Measurements from ENCODE around the gene UBQLN2.
"Not testable (repeated sequence)": the region's sequence is repeated elsewhere in the genome, so short reads cannot be mapped to it uniquely, and the experiment has no call there.

UBQLN2 gene

DNA sequence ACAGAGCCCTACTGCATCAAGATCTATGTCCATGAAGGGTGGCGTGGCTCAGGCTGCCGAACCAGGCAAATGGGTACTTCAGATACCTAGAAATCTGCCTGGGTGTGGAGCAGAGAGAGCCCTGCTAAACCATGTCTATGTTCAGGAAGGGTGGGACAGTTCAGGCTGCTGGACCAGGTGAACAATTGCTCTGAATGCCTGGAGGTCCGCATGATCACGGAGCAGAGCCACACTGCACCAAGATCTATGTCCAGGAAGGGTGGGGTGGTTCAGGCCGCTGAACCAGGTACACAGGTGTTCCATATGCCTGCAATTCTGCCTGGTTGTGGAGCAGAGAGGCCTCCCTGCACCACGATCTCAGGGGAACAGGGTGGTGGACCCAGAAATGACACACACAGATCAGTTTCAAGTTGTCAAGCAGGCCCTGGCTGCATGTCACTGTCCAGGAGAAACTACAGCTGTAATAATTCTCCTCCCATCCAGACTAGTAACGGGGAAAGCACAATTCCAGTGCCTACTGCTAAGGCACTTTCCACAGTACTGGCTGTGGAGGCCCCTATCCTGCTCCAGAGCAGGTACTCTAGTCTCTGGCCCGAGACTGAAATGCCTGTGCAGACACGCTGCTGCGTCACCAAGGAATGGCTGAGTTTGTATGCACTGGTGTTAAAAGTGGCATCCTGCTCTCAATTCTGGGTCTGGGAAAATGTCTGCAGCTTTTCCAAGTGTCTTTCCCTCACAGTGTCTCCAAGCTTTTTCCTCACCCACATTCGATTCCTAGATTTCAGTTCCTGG is 25.2 kb downstream of the UBQLN2 start:
- Histone ChIP-seq H3K4me3 (ENCODE audit: control insufficient read depth in 1 of 7, extremely low read depth in 1 of 7, insufficient read depth in 4 of 7, low read depth in 2 of 7, low read length in 6 of 7) (no peak overlapping the region), H3K9me3 (ENCODE audit: control extremely low read depth in 1 of 5, control insufficient read depth in 4 of 5, insufficient read depth in 2 of 5, low read depth in 1 of 5, low read length in 4 of 5) (no peaks in the 10 kb centered on the region), H3K4me1 (ENCODE audit: control extremely low read depth in 1 of 4, control insufficient read depth in 4 of 4, insufficient read depth in 4 of 4, low read length in 3 of 4) (no peaks in the 10 kb centered on the region), H3K36me3 (ENCODE audit: control insufficient read depth in 4 of 4, insufficient read depth in 4 of 4, low read length in 3 of 4) (peaks cover 0 to 2% (median 0%) of the 10 kb centered on the region in 4 experiments), H3K27ac (ENCODE audit: insufficient read depth in 1 of 2, low read depth in 1 of 2, low read length in 2 of 2, poor library complexity in 1 of 2, severe bottlenecking in 2 of 2) (no peak overlapping the region), H3K27me3 (replicated peaks in 2 of 5; ENCODE audit: control insufficient read depth in 4 of 5, insufficient read depth in 5 of 5, low read length in 4 of 5) (no peaks in the 10 kb centered on the region)
- no peak for DNase-seq
- POLR2A ChIA-PET, result no interaction called here
- 93% methylated on average over 9 of the region's 11 CpGs for WGBS (ENCODE audit: insufficient coverage)
- CTCF ChIA-PET, result no interaction called here

DNA sequence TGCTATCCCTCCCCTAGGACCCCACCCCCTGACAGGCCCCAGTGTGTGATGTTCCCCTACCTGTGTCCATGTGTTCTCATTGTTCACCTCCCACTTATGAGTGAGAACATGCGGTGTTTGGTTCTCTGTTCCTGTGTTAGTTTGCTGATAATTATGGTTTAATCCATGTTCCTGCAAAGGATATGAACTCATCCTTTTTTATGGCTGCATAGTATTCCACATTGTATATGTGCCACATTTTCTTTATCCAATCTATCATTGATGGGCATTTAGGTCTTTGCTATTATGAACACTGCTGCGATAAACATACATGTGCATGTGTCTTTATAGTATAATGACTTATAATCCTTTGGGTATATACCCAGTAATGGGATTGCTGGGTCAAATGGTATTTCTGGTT is 28.4 kb downstream of the UBQLN2 start:
- H3K4me1 ChIP-seq (ENCODE audit: control extremely low read depth in 1 of 4, control insufficient read depth in 4 of 4, insufficient read depth in 4 of 4, low read length in 3 of 4); H3K36me3 ChIP-seq (ENCODE audit: control insufficient read depth in 4 of 4, insufficient read depth in 4 of 4, low read length in 3 of 4); CTCF ChIA-PET; DNase-seq; H3K4me3 ChIP-seq (ENCODE audit: control insufficient read depth in 1 of 7, extremely low read depth in 1 of 7, insufficient read depth in 4 of 7, low read depth in 2 of 7, low read length in 6 of 7); H3K27ac ChIP-seq (ENCODE audit: insufficient read depth in 1 of 2, low read depth in 1 of 2, low read length in 2 of 2, poor library complexity in 1 of 2, severe bottlenecking in 2 of 2); POLR2A ChIA-PET; H3K27me3 ChIP-seq (replicated peaks in 2 of 5; ENCODE audit: control insufficient read depth in 4 of 5, insufficient read depth in 5 of 5, low read length in 4 of 5); H3K9me3 ChIP-seq (ENCODE audit: control extremely low read depth in 1 of 5, control insufficient read depth in 4 of 5, insufficient read depth in 2 of 5, low read depth in 1 of 5, low read length in 4 of 5): not testable (repeated sequence)
- WGBS (ENCODE audit: insufficient coverage), result no CpG with 5 or more reads among the region's 2 CpGs

DNA sequence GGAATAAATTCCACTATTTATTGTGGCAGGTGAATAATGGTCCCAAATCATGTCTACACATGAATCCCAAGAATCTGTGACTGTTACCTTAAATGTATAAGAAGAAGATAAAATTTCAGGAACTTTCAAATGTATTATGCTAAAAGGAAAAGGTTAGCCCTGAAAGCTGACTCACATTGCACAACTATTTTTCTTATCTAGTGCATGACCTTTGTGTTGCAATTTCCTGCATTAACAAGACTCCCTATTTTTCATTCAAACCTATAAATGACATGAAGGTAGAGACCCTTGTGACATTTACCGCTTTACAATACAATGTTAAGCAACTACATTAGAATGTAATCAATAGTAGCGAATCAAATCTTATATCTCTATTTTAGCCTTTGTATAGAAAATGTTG is 36.7 kb downstream of the UBQLN2 start:
- peaks cover 0 to 6% (median 0%) of the 10 kb centered on the region in 4 experiments for H3K36me3 ChIP-seq (ENCODE audit: control insufficient read depth in 4 of 4, insufficient read depth in 4 of 4, low read length in 3 of 4)
- H3K27ac ChIP-seq (ENCODE audit: insufficient read depth in 1 of 2, low read depth in 1 of 2, low read length in 2 of 2, poor library complexity in 1 of 2, severe bottlenecking in 2 of 2), result no peak overlapping the region
- peaks cover 0 to 2% (median 0%) of the 10 kb centered on the region in 5 experiments for H3K9me3 ChIP-seq (ENCODE audit: control extremely low read depth in 1 of 5, control insufficient read depth in 4 of 5, insufficient read depth in 2 of 5, low read depth in 1 of 5, low read length in 4 of 5)
- POLR2A ChIA-PET, result no interaction called here
- H3K27me3 ChIP-seq (replicated peaks in 2 of 5; ENCODE audit: control insufficient read depth in 4 of 5, insufficient read depth in 5 of 5, low read length in 4 of 5), result no peaks in the 10 kb centered on the region
- peak in 1 of 3 donors; percentile 5 for DNase-seq
- CTCF ChIA-PET, result no interaction called here
- no CpG with 5 or more reads among the region's 2 CpGs for WGBS (ENCODE audit: insufficient coverage)
- no peaks in the 10 kb centered on the region for H3K4me1 ChIP-seq (ENCODE audit: control extremely low read depth in 1 of 4, control insufficient read depth in 4 of 4, insufficient read depth in 4 of 4, low read length in 3 of 4)
- H3K4me3 ChIP-seq (ENCODE audit: control insufficient read depth in 1 of 7, extremely low read depth in 1 of 7, insufficient read depth in 4 of 7, low read depth in 2 of 7, low read length in 6 of 7), result no peak overlapping the region

DNA sequence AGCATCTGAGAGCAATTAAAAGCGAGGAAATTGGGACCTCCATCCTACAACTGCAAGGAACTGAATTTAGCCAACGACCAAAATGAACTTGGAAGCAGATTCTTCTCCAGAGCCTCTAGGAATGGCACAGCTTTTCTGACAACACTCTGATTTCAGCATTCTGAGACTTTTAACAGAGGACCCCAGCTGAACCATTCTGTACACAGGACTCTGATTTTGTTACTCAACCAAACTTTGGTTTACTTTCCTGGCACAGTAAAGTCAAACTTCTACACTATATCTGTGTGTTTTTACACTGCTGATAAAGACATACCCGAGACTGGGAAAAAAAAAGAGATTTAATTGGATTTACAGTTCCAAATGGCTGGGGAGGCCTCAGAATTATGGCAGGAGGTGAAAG is 37.6 kb downstream of the UBQLN2 start:
- H3K4me1 ChIP-seq (ENCODE audit: control extremely low read depth in 1 of 4, control insufficient read depth in 4 of 4, insufficient read depth in 4 of 4, low read length in 3 of 4), result no peaks in the 10 kb centered on the region

DNA sequence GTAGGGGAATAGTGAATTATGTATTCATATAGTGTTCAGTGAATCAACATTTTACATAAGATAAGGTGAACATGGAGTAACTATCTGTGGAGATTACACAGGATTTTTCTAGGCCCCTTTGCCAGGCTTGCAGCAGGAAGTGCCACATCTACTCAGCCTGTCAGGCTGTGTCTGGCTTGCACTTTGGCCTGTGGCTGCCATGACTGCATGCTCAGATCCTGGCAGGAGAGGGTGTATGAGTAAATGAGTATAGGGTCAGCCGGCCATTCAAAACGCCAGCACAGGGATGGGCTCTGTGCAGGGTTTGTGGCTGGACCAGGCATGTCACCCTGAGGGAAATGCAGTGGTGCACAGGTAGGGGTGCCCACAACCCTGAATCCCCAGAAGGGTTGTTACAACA is 51.9 kb downstream of the UBQLN2 start:
- H3K27ac ChIP-seq (ENCODE audit: insufficient read depth in 1 of 2, low read depth in 1 of 2, low read length in 2 of 2, poor library complexity in 1 of 2, severe bottlenecking in 2 of 2), result no peak overlapping the region
- no peaks in the 10 kb centered on the region for H3K27me3 ChIP-seq (replicated peaks in 2 of 5; ENCODE audit: control insufficient read depth in 4 of 5, insufficient read depth in 5 of 5, low read length in 4 of 5)
- no peak overlapping the region for H3K4me3 ChIP-seq (ENCODE audit: control insufficient read depth in 1 of 7, extremely low read depth in 1 of 7, insufficient read depth in 4 of 7, low read depth in 2 of 7, low read length in 6 of 7)
- H3K4me1 ChIP-seq (ENCODE audit: control extremely low read depth in 1 of 4, control insufficient read depth in 4 of 4, insufficient read depth in 4 of 4, low read length in 3 of 4), result peaks cover 0 to 6% (median 0%) of the 10 kb centered on the region in 4 experiments
- peaks cover 0 to 3% (median 0%) of the 10 kb centered on the region in 5 experiments for H3K9me3 ChIP-seq (ENCODE audit: control extremely low read depth in 1 of 5, control insufficient read depth in 4 of 5, insufficient read depth in 2 of 5, low read depth in 1 of 5, low read length in 4 of 5)
- CTCF ChIA-PET, result no interaction called here
- POLR2A ChIA-PET, result no interaction called here
- H3K36me3 ChIP-seq (ENCODE audit: control insufficient read depth in 4 of 4, insufficient read depth in 4 of 4, low read length in 3 of 4), result no peaks in the 10 kb centered on the region
- DNase-seq, result no peak
- 80% methylated on average over 1 of the region's 2 CpGs for WGBS (ENCODE audit: insufficient coverage)

More for the DNA sequence above, 37.6 kb downstream of the UBQLN2 start:
- H3K4me3 ChIP-seq (ENCODE audit: control insufficient read depth in 1 of 7, extremely low read depth in 1 of 7, insufficient read depth in 4 of 7, low read depth in 2 of 7, low read length in 6 of 7), result no peak overlapping the region
- peaks cover 0 to 5% (median 0%) of the 10 kb centered on the region in 5 experiments for H3K9me3 ChIP-seq (ENCODE audit: control extremely low read depth in 1 of 5, control insufficient read depth in 4 of 5, insufficient read depth in 2 of 5, low read depth in 1 of 5, low read length in 4 of 5)
- peaks cover 0 to 6% (median 0%) of the 10 kb centered on the region in 4 experiments for H3K36me3 ChIP-seq (ENCODE audit: control insufficient read depth in 4 of 4, insufficient read depth in 4 of 4, low read length in 3 of 4)
- ChIA-PET POLR2A (no interaction called here), CTCF (no interaction called here)
- DNase-seq, result no peak
- no peaks in the 10 kb centered on the region for H3K27me3 ChIP-seq (replicated peaks in 2 of 5; ENCODE audit: control insufficient read depth in 4 of 5, insufficient read depth in 5 of 5, low read length in 4 of 5)
- no peak overlapping the region for H3K27ac ChIP-seq (ENCODE audit: insufficient read depth in 1 of 2, low read depth in 1 of 2, low read length in 2 of 2, poor library complexity in 1 of 2, severe bottlenecking in 2 of 2)
- 59% methylated on average over 2 of the region's 3 CpGs for WGBS (ENCODE audit: insufficient coverage)

All from common myeloid progenitor, CD34-positive (primary cell).